ENCODE data around the gene ALOX5.

DNA sequence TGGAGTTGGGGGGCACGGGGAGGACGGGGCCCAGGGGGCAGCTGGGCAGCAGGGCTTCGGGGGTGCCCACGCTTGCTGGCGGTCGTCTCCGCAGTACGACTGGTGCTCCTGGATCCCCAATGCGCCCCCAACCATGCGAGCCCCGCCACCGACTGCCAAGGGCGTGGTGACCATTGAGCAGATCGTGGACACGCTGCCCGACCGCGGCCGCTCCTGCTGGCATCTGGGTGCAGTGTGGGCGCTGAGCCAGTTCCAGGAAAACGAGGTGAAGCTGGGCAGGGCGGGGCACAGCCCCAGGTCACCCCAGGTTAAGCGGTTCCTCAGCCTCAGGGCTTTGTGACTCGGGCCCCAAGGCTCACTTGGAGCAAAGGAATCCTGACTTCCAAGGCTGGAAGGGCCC is 70.0 kb downstream of the ALOX5 start:
- TF ChIP-seq EP300 (IDR thresholded peaks at IDR 0.05): no peak
- TF ChIP-seq POLR2A (IDR thresholded peaks at IDR 0.05): no peak
- no peak for TF ChIP-seq POLR2AphosphoS5 (IDR thresholded peaks at IDR 0.05)

Data from suprapubic skin (tissue), 4 donors.